Ovary (tissue), 9 donors: ENCODE data around the gene LIPM. TPM values are rescaled to one million over a fixed set of nuclear protein-coding genes. Genes with fewer than 3 reads are reported as not detected.

Experiments used
- DNase-seq, 5 donors: peaks; one replicate each; pipeline ENCODE4 v3.0.0-alpha.2; 2019 to 2020
- H3K27ac ChIP-seq, 2 donors: fragments of 200-600 bp; one replicate each; pipeline versions ENCODE4 v1.5.1 to v1.8.0; 2019 to 2022
- H3K27me3 ChIP-seq: fragments of 200-600 bp; one replicate; pipeline ENCODE4 v1.8.0; 2022
- H3K36me3 ChIP-seq: fragments of 200-600 bp; sonication (generic); one replicate; pipeline ENCODE4 v1.5.1; 2019
- H3K4me1 ChIP-seq: one replicate; pipeline ENCODE4 v1.8.1; 2013; ENCODE audit warnings: mild to moderate bottlenecking, moderate library complexity; ENCODE audit not compliant: insufficient read depth
- H3K4me3 ChIP-seq: fragments of 200-600 bp; sonication (generic); one replicate; pipeline ENCODE4 v1.5.1; 2017
- H3K9me3 ChIP-seq, 2 donors: fragments of 200-600 bp in 1 of 2; sonication (generic) in 1 of 2; one replicate each; pipeline versions ENCODE4 v1.5.1 to v1.8.1; 2013 to 2019; ENCODE audit warnings: mild to moderate bottlenecking in 1 of 2, moderate library complexity in 1 of 2
- EP300 ChIP-seq: sonication (generic); formaldehyde crosslinking; IDR thresholded peaks from one replicate; pipeline ENCODE4 v1.6.1; 2017; ENCODE audit warnings: antibody characterized with exemption
- POLR2A ChIP-seq: fragments of 450-650 bp; IDR thresholded peaks from one replicate; pipeline ENCODE4 v1.6.1; 2017; ENCODE audit warnings: antibody characterized with exemption, mild to moderate bottlenecking, moderate library complexity
- whole genome bisulfite sequencing, 3 donors: extraction: QIAGEN DNeasy Blood & Tissue Kit in 1 of 3; methylation state at CpG; one replicate each; pipeline versions ENCODE4 v1.1.5 to v1.1.7; 2013 to 2017; 5-methylcytosine and 5-hydroxymethylcytosine counted together
- intact Hi-C, 4 donors: fragments of 100-400 bp; cut with DNase I; formaldehyde crosslinking; loops; one replicate each; pipeline versions ENCODE4 v1.11.0 to v1.15.1; 2022 to 2023
- polyA plus RNA-seq, 2 donors: library from polyadenylated mRNA; stranded (reverse); fragments of 200-250 nt in 1 of 2; fragments of 350-450 nt in 1 of 2; fragmentation: Illumina TruSeq in 1 of 2; extraction: RNeasy Lipid Tissue Mini Kit (QIAGEN cat#74804) in 1 of 2; gene quantifications; one replicate each; pipeline ENCODE4 v1.2.3, GENCODE V29; 2013 to 2014
- total RNA-seq, 7 donors: library from RNA; depleted of rRNA in 2 of 7; stranded (reverse); fragments of >200 nt in 2 of 7; fragmentation: NEBNext Ultra II Directional in 3 of 7; extraction: Animal tissue kit (Norgen Biotek cat#: 25700) in 3 of 7; gene quantifications; one replicate each; pipeline versions ENCODE4 v1.1.0 to v1.2.4, GENCODE V29; 2016 to 2023
- TF ChIP-seq, protein P1 (sequence below), 3 donors: fragments of 450-650 bp in 2 of 3; fragments of 200-600 bp in 1 of 3; IDR thresholded peaks; one replicate each; pipeline versions ENCODE4 v1.5.1 to v1.8.0; 2016 to 2022; ENCODE audit warnings: antibody characterized with exemption in 3 of 3, mild to moderate bottlenecking in 1 of 3
- donor health status: DM: no; HTN: no; CAD: no; lungs with moderate emphysema.
- donor health status: DM: no; HTN: no; CAD: no.
- donor health status: Bipolar disorder and iron deficiency.
- donor health status: DM: yes; HTN: yes; CAD: no.
- donor health status: DM: no; HTN: no; CAD: no.
- donor health status: DM: yes; HTN: yes; CAD: no.

LIPM gene
- total and polyA plus RNA-seq, 9 donors, result not detected

GRCh38 chr10:88841316-88842111 lies 39.0 kb downstream of the LIPM start:
- Histone ChIP-seq H3K4me3 (no peak overlapping the region), H3K4me1 (no peaks in the 10 kb centered on the region), H3K9me3 (no peaks in the 10 kb centered on the region), H3K36me3 (no peaks in the 10 kb centered on the region), H3K27ac (no peak overlapping the region), H3K27me3 (no peaks in the 10 kb centered on the region)
- intact Hi-C loops, result no loop called here
- TF ChIP-seq, protein P1, sequence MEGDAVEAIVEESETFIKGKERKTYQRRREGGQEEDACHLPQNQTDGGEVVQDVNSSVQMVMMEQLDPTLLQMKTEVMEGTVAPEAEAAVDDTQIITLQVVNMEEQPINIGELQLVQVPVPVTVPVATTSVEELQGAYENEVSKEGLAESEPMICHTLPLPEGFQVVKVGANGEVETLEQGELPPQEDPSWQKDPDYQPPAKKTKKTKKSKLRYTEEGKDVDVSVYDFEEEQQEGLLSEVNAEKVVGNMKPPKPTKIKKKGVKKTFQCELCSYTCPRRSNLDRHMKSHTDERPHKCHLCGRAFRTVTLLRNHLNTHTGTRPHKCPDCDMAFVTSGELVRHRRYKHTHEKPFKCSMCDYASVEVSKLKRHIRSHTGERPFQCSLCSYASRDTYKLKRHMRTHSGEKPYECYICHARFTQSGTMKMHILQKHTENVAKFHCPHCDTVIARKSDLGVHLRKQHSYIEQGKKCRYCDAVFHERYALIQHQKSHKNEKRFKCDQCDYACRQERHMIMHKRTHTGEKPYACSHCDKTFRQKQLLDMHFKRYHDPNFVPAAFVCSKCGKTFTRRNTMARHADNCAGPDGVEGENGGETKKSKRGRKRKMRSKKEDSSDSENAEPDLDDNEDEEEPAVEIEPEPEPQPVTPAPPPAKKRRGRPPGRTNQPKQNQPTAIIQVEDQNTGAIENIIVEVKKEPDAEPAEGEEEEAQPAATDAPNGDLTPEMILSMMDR (IDR thresholded peaks at IDR 0.05), result no peak
- no peak for TF ChIP-seq POLR2A
- no peak for TF ChIP-seq EP300
- 74 to 82% (median 76%) methylated on average over 6 of the region's 6 CpGs for WGBS, 3 donors
- no peak for DNase-seq

DNA sequence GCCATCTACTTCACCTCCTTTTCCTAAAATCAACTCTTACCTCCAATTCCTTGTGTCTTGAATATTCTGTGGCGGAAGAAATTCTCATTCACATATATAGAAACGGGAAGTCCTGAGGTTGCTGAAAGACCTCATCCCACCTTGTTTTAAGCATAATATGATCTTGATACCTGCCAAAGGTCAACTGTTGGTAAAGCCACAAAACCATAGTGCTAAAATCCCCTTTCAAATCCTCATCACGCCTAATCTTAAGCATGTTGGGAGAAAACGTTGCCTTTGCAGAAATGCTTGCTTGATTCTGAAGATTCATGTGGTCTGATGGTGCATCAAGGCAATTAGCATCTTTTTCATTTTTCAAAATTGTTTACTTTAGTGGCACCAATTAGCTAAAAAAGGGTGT lies 40.6 kb downstream of the LIPM start:
- Histone ChIP-seq H3K4me3 (no peak overlapping the region), H3K9me3 (no peaks in the 10 kb centered on the region), H3K27ac (no peak overlapping the region), H3K36me3 (no peaks in the 10 kb centered on the region), H3K27me3 (no peaks in the 10 kb centered on the region), H3K4me1 (no peaks in the 10 kb centered on the region)
- intact Hi-C loops, result no loop called here
- no peak for TF ChIP-seq EP300
- no peak for TF ChIP-seq POLR2A
- TF ChIP-seq, protein P1 (IDR thresholded peaks at IDR 0.05), result no peak
- DNase-seq, result no peak
- 93 to 95% (median 93%) methylated on average over 4 of the region's 4 CpGs for WGBS, 3 donors

GRCh38 chr10:88848499-88848898 lies 46.0 kb downstream of the LIPM start:
- H3K27me3 ChIP-seq, result no peaks in the 10 kb centered on the region
- no peaks in the 10 kb centered on the region for H3K36me3 ChIP-seq
- 0 to 10% (median 3%) methylated on average over 1 of the region's 1 CpG for WGBS, 3 donors
- intact Hi-C loops, result no loop called here
- no peaks in the 10 kb centered on the region for H3K4me1 ChIP-seq
- TF ChIP-seq, protein P1 (IDR thresholded peaks at IDR 0.05), result no peak
- TF ChIP-seq POLR2A (no peak), EP300 (no peak)
- DNase-seq, result no peak
- H3K27ac ChIP-seq, result no peak overlapping the region
- no peak overlapping the region for H3K4me3 ChIP-seq
- no peaks in the 10 kb centered on the region for H3K9me3 ChIP-seq

DNA sequence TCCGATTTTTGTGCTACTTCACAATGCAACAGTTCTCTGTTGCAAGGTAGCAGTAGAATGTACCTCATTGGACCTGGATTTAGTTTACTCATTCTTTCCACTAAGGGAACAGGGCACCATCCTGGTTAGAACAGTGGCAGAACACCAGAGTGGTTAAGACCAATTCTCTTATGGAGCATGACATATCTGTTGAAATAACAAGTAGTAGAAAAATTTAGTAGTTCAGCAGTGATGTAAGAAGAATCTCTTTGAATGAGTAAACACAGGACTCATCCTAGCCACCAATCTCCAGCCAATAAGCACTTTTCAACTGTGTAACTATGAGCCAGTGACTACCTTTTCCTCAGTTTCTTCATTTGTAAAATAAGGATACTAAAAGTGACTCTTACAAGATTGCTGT lies 46.7 kb downstream of the LIPM start:
- intact Hi-C loops, result no loop called here
- Histone ChIP-seq H3K27ac (no peak overlapping the region), H3K9me3 (no peaks in the 10 kb centered on the region), H3K4me1 (no peaks in the 10 kb centered on the region), H3K4me3 (no peak overlapping the region), H3K27me3 (no peaks in the 10 kb centered on the region), H3K36me3 (no peaks in the 10 kb centered on the region)
- TF ChIP-seq, protein P1 (IDR thresholded peaks at IDR 0.05), result no peak
- no peak for TF ChIP-seq EP300
- TF ChIP-seq POLR2A, result no peak
- WGBS, 3 donors, result 79 to 92% (median 85%) methylated on average over 1 of the region's 1 CpG
- DNase-seq, result no peak
